Lung (tissue), 12 donors: Measurements from ENCODE around the gene MLKL. TPM values are rescaled to one million over a fixed set of nuclear protein-coding genes. Genes with fewer than 3 reads are reported as not detected.

Experiments used
- ATAC-seq: fragments of 200-7000 bp; cut with Tn5 transposase; one replicate; pipeline ENCODE4 v1.9.1; 2020; ENCODE audit warnings: moderate number of reproducible peaks; ENCODE audit not compliant: insufficient read depth, low FRiP score
- DNase-seq, 3 donors: peaks; one replicate each; pipeline ENCODE4 v3.0.0-alpha.2; 2013 to 2017
- H3K27ac ChIP-seq, 2 donors: one replicate each; pipeline ENCODE4 v1.5.1; 2013; ENCODE audit warnings: mild to moderate bottlenecking in 2 of 2, moderate library complexity in 2 of 2, control low read depth in 1 of 2, inconsistent platforms in 1 of 2, low read depth in 1 of 2, low read length in 1 of 2
- H3K27me3 ChIP-seq, 3 donors: one replicate each; pipeline ENCODE4 v1.5.1; 2013; ENCODE audit warnings: low read length in 2 of 3; ENCODE audit not compliant: control insufficient read depth in 3 of 3, insufficient read depth in 3 of 3
- H3K36me3 ChIP-seq, 4 donors: one replicate each; pipeline ENCODE4 v1.5.1; 2013; ENCODE audit warnings: low read length in 4 of 4, mild to moderate bottlenecking in 1 of 4, moderate library complexity in 1 of 4; ENCODE audit not compliant: control insufficient read depth in 4 of 4, insufficient read depth in 4 of 4
- H3K4me1 ChIP-seq, 5 donors: one replicate each; pipeline ENCODE4 v1.5.1; 2013; ENCODE audit warnings: low read length in 5 of 5, mild to moderate bottlenecking in 2 of 5, moderate library complexity in 1 of 5; ENCODE audit not compliant: control insufficient read depth in 5 of 5, insufficient read depth in 5 of 5
- H3K4me3 ChIP-seq: one replicate; pipeline ENCODE4 v1.5.1; 2013; ENCODE audit warnings: mild to moderate bottlenecking, control low read depth, moderate library complexity
- H3K9ac ChIP-seq, 2 donors: one replicate each; pipeline ENCODE4 v1.5.1; 2013; ENCODE audit warnings: low read length in 2 of 2, control low read depth in 1 of 2; ENCODE audit not compliant: insufficient read depth in 1 of 2
- H3K9me3 ChIP-seq, 4 donors: one replicate each; pipeline ENCODE4 v1.5.1; 2013; ENCODE audit warnings: low read length in 3 of 4, mild to moderate bottlenecking in 1 of 4, moderate library complexity in 1 of 4; ENCODE audit not compliant: control insufficient read depth in 4 of 4, insufficient read depth in 3 of 4
- WGBS, 2 donors: extraction: QIAGEN DNeasy Blood & Tissue Kit; methylation state at CpG; one replicate each; pipeline ENCODE4 v1.1.7; 2013; 5-methylcytosine and 5-hydroxymethylcytosine counted together
- polyA plus RNA-seq, 2 donors: library from polyadenylated mRNA; stranded (reverse); fragments of 200-250 nt; gene quantifications; one replicate each; pipeline ENCODE4 v1.2.1, GENCODE V29; 2013
- total RNA-seq, 2 donors: library from RNA; depleted of rRNA in 1 of 2; stranded (reverse); fragments of >200 nt in 1 of 2; gene quantifications; one replicate each; pipeline ENCODE4 v1.2.1, GENCODE V29; 2014 to 2021
- TF ChIP-seq, protein P1 (sequence below): IDR thresholded peaks from 2 replicates; pipeline ENCODE4 v1.5.1; 2012; ENCODE audit warnings: mild to moderate bottlenecking; ENCODE audit errors: control extremely low read depth, extremely low read depth
- donor health status: control.
- donor health status: control.
- donor health status: Bipolar disorder and iron deficiency.
- donor health status: healthy.
- donor health status: DM: yes; HTN: yes; CAD: no.

The MLKL gene
- total and polyA plus RNA-seq, 4 donors: 13.1 to 32.1 (median 22.5) TPM

DNA sequence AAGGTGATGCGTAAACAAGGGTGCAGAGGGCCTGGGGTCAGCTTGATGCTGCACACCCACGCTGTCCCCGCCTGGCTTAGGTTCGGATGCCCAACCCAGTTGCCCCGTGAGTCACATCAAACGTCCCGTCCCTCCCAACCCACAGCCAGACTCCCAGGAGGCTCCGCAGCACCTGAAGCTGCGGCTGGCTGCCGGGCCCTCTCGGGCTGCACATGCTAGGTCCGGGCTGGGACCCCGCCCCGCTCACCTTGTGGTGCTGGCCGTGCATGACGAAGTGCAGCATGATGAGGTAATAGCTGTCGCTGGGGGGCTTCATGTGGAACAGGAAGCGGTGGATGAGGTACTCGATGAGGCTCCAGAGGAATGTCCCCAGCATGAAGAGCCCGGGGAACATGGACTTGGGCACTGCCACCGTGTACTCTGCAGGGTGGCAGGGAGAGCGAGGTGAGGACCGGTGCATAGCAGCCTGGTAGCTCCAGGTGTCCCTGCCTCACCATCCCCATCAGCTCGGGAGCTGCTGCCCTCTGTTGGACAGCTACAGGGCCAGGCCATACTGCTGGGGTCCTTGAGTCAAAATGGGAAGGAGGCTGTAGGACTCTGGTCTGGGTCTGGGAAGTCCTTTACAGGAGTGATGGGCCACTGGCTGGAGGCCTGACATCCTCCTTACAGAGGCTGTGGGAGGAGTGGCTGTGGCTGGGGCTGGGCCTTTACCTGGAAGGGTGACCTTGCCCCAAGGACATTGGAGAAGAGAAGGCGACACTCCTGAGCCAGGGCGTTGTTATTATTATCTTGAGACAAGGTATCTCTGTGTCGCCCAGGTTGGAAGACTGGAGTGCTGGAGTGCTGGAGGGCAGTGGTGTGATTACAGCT, 18.3 kb upstream of the MLKL start:
- no peak overlapping the region for H3K27ac ChIP-seq
- H3K4me1 ChIP-seq: no peaks in the 10 kb centered on the region
- TF ChIP-seq, protein P1, sequence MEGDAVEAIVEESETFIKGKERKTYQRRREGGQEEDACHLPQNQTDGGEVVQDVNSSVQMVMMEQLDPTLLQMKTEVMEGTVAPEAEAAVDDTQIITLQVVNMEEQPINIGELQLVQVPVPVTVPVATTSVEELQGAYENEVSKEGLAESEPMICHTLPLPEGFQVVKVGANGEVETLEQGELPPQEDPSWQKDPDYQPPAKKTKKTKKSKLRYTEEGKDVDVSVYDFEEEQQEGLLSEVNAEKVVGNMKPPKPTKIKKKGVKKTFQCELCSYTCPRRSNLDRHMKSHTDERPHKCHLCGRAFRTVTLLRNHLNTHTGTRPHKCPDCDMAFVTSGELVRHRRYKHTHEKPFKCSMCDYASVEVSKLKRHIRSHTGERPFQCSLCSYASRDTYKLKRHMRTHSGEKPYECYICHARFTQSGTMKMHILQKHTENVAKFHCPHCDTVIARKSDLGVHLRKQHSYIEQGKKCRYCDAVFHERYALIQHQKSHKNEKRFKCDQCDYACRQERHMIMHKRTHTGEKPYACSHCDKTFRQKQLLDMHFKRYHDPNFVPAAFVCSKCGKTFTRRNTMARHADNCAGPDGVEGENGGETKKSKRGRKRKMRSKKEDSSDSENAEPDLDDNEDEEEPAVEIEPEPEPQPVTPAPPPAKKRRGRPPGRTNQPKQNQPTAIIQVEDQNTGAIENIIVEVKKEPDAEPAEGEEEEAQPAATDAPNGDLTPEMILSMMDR: no peak
- 90 to 95% methylated on average over 27 of the region's 27 CpGs for WGBS, 2 donors
- no peak overlapping the region for H3K4me3 ChIP-seq
- H3K36me3 ChIP-seq: no peaks in the 10 kb centered on the region
- H3K9me3 ChIP-seq: no peaks in the 10 kb centered on the region
- DNase-seq: no peak
- H3K9ac ChIP-seq: no peak overlapping the region
- no peak for ATAC-seq
- no peaks in the 10 kb centered on the region for H3K27me3 ChIP-seq

GRCh38 chr16:74718140-74718539, 17.5 kb upstream of the MLKL start:
- H3K36me3 ChIP-seq: no peaks in the 10 kb centered on the region
- ATAC-seq (no peak), DNase-seq (no peak)
- no peaks in the 10 kb centered on the region for H3K4me1 ChIP-seq
- TF ChIP-seq, protein P1: no peak
- no peak overlapping the region for H3K27ac ChIP-seq
- H3K4me3 ChIP-seq: no peak overlapping the region
- WGBS, 2 donors: 92 to 94% methylated on average over 13 of the region's 13 CpGs
- no peaks in the 10 kb centered on the region for H3K9me3 ChIP-seq
- H3K9ac ChIP-seq: no peak overlapping the region
- no peaks in the 10 kb centered on the region for H3K27me3 ChIP-seq

GRCh38 chr16:74717367-74717766, 16.7 kb upstream of the MLKL start:
- Histone ChIP-seq H3K9ac (no peak overlapping the region), H3K4me1 (no peaks in the 10 kb centered on the region), H3K27me3 (no peaks in the 10 kb centered on the region), H3K36me3 (no peaks in the 10 kb centered on the region), H3K4me3 (no peak overlapping the region), H3K27ac (no peak overlapping the region), H3K9me3 (no peaks in the 10 kb centered on the region)
- ATAC-seq (no peak), DNase-seq (no peak)
- 84 to 86% methylated on average over 7 of the region's 7 CpGs for whole genome bisulfite sequencing, 2 donors
- TF ChIP-seq, protein P1: no peak

- H3K9ac ChIP-seq: no peak overlapping the region
- H3K27me3 ChIP-seq: no peaks in the 10 kb centered on the region
- H3K4me3 ChIP-seq: no peak overlapping the region
- no peak overlapping the region for H3K27ac ChIP-seq
- no peaks in the 10 kb centered on the region for H3K4me1 ChIP-seq
- no peak for ATAC-seq
- no peak for DNase-seq
- 86 to 87% methylated on average over 14 to 15 of the region's 15 CpGs for WGBS, 2 donors
- no peaks in the 10 kb centered on the region for H3K9me3 ChIP-seq
- H3K36me3 ChIP-seq: no peaks in the 10 kb centered on the region
- TF ChIP-seq, protein P1: no peak
Measured at GRCh38 chr16:74716355-74716754, 15.7 kb upstream of the MLKL start.
